Measurements from ENCODE around the gene MCL1. TPM values are rescaled to one million over a fixed set of nuclear protein-coding genes. Genes with fewer than 3 reads are reported as not detected.

MCL1 gene
- total RNA-seq, 2 experiments from 2014 or later, result 185 to 265 TPM

DNA sequence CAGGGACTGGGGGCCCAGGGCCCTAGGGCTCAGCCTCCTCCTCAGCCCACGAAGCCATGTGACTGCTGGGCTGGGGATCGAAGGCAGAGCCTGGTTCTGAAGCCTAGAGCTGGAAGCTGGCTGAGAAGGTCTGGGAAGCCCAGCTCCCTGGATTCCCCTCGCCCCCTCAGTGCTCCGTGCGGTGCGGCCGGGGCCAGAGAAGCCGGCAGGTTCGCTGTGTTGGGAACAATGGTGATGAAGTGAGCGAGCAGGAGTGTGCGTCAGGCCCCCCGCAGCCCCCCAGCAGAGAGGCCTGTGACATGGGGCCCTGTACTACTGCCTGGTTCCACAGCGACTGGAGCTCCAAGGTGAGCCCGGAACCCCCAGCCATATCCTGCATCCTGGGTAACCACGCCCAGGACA, 21.1 kb downstream of the MCL1 start:
- Mint-ChIP-seq H3K4me1 (peaks cover 23% of the 10 kb centered on the region), H3K27ac (no peak overlapping the region), H3K36me3 (ENCODE audit: low read depth) (no peaks in the 10 kb centered on the region), H3K27me3 (no peaks in the 10 kb centered on the region), H3K9me3 (ENCODE audit: low read depth) (no peaks in the 10 kb centered on the region), H3K4me3 (no peak overlapping the region)
- no peak for ATAC-seq
- ChIA-PET POLR2A (interaction anchor here (1.9 kb wide), 1 partner anchor 9 kb away, joined by 5 read pairs; no protein-coding TSS in a partner anchor), CTCF (interaction anchor here (0.8 to 26.4 kb wide), 6 partner anchors 11 to 110 kb away, joined by 3 to 461 read pairs (median 4); partner anchors contain the start of gene ENSA)
- intact Hi-C loops (cut with DNase I, micrococcal nuclease), result no loop called here
- no peak for DNase-seq

DNA sequence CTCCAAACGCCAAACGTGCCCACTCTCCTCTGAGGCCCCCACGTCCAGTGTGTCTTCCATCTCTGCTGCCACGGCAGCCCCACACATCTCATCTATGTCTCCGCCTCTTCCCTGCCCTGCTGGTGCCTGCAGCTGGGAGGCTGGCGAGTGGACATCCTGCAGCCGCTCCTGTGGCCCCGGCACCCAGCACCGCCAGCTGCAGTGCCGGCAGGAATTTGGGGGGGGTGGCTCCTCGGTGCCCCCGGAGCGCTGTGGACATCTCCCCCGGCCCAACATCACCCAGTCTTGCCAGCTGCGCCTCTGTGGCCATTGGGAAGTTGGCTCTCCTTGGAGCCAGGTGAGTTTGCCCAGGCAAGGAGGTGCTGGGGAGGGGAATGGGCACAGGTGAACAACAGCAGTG, 21.6 kb downstream of the MCL1 start:
- no peaks in the 10 kb centered on the region for H3K36me3 Mint-ChIP-seq (ENCODE audit: low read depth)
- DNase-seq (no peak), ATAC-seq (no peak)
- intact Hi-C loops (cut with DNase I, micrococcal nuclease), result no loop called here
- H3K27ac Mint-ChIP-seq, result no peak overlapping the region
- no peaks in the 10 kb centered on the region for H3K27me3 Mint-ChIP-seq
- H3K9me3 Mint-ChIP-seq (ENCODE audit: low read depth), result no peaks in the 10 kb centered on the region
- H3K4me3 Mint-ChIP-seq, result no peak overlapping the region
- peaks cover 18% of the 10 kb centered on the region for H3K4me1 Mint-ChIP-seq
- ChIA-PET CTCF (interaction anchor here (0.8 to 26.4 kb wide), 4 partner anchors 12 to 110 kb away, joined by 3 to 461 read pairs (median 4); partner anchors contain the start of gene ENSA), POLR2A (interaction anchor here (1.9 kb wide), 1 partner anchor 10 kb away, joined by 5 read pairs; no protein-coding TSS in a partner anchor)

DNA sequence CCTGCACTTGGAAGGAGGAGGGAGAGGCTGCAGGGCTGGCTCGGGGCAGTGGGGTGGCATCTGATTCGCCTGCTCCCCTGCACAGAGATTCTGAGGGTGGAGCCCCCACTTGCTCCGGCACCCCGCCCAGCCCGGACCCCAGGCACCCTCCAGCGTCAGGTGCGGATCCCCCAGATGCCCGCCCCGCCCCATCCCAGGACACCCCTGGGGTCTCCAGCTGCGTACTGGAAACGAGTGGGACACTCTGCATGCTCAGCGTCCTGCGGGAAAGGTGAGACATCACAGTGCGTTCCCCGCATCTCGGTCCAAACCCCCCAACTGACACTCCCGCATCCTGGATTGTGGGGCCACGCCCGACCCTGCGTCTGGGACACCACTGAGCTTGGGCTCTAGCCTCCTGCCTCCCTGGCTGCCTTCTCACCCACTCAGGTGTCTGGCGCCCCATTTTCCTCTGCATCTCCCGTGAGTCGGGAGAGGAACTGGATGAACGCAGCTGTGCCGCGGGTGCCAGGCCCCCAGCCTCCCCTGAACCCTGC, 22.3 kb downstream of the MCL1 start:
- H3K27ac Mint-ChIP-seq, result no peak overlapping the region
- intact Hi-C loops (cut with DNase I, micrococcal nuclease), result no loop called here
- ATAC-seq, result no peak

DNA sequence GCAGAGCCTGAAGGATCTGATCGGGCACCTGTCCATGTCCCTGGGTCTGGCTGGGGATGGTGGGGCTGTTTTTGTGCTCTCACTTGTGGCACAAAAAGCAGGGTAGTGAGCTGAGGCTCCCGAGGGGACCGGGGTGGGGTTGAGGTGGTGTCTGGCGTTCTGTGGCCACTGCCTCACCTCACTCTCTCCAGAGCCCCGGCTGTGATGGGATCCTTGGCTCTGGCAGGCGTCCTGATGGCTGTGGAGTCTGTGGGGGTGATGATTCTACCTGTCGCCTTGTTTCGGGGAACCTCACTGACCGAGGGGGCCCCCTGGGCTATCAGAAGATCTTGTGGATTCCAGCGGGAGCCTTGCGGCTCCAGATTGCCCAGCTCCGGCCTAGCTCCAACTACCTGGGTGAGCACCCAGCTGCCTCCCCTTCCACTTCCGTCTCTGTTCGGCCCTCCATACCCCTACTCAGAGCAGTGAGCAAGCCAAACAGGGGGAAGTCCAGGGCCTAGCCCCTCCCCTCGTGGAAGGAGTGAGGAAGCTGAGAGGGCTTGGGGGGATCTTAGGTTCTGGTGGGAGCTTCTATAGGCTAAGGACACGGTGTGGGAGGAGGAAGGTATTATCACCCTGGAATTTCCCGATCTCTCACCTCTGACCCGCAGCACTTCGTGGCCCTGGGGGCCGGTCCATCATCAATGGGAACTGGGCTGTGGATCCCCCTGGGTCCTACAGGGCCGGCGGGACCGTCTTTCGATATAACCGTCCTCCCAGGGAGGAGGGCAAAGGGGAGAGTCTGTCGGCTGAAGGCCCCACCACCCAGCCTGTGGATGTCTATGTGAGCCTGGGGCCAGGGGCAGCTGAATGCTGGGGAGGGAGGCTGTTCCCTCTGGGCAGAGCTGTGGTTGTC, 23.2 kb downstream of the MCL1 start:
- DNase-seq (no peak), ATAC-seq (no peak)
- intact Hi-C loops (cut with DNase I, micrococcal nuclease), result no loop called here
- H3K36me3 Mint-ChIP-seq (ENCODE audit: low read depth), result no peaks in the 10 kb centered on the region
- CTCF ChIA-PET, result no interaction called here
- no peak overlapping the region for H3K27ac Mint-ChIP-seq
- POLR2A ChIA-PET, result interaction anchor here (0.5 kb wide), 1 partner anchor 19 kb away, joined by 6 read pairs; no protein-coding TSS in a partner anchor
- peaks cover 27% of the 10 kb centered on the region for H3K4me1 Mint-ChIP-seq
- H3K4me3 Mint-ChIP-seq, result no peak overlapping the region
- H3K9me3 Mint-ChIP-seq (ENCODE audit: low read depth), result no peaks in the 10 kb centered on the region
- H3K27me3 Mint-ChIP-seq, result peaks cover 6% of the 10 kb centered on the region

More for the DNA sequence above, 22.3 kb downstream of the MCL1 start:
- Mint-ChIP-seq H3K27me3 (peaks cover 2% of the 10 kb centered on the region), H3K4me1 (peaks cover 20% of the 10 kb centered on the region), H3K4me3 (no peak overlapping the region), H3K36me3 (ENCODE audit: low read depth) (no peaks in the 10 kb centered on the region), H3K9me3 (ENCODE audit: low read depth) (no peaks in the 10 kb centered on the region)
- DNase-seq, result no peak
- CTCF ChIA-PET, result interaction anchor here (0.7 to 26.4 kb wide), 4 partner anchors 12 to 301 kb away, joined by 3 to 461 read pairs (median 4); partner anchors contain the start of gene ENSA
- POLR2A ChIA-PET, result no interaction called here

DNA sequence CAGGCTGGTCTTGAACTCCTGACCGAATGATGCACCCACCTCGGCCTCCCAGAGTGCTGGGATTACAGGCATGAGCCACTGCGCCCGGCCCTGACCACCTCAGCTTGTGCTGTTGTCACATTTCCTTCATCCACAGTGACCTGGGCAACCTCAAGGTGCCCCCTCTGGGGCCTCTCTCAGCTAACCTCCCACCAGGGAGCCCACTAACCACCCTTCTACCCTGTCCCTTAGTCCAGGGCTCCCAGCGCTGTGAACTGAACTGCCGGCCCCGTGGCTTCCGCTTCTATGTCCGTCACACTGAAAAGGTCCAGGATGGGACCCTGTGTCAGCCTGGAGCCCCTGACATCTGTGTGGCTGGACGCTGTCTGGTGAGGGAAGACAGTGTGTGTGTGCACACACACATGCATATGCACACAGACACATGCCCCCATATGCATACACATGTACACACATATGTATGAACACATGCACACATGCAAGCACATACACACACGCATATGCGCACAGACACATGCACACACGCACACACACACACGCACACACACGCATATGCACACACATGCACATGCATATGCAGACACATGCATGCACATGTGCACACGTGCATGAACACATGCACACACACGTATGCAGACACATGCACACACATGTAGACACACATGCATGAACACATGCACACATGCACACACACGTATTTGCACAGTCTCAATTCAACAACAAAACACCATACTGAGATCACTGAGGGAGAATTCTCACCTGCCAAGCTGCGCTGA, 24.0 kb downstream of the MCL1 start:
- intact Hi-C loops (cut with DNase I, micrococcal nuclease), result no loop called here
- ATAC-seq (no peak), DNase-seq (no peak)
- CTCF ChIA-PET, result no interaction called here
- H3K4me1 Mint-ChIP-seq, result peaks cover 29% of the 10 kb centered on the region
- POLR2A ChIA-PET, result interaction anchor here (0.5 kb wide), 1 partner anchor 20 kb away, joined by 6 read pairs; no protein-coding TSS in a partner anchor
- peaks cover 10% of the 10 kb centered on the region for H3K27me3 Mint-ChIP-seq
- H3K27ac Mint-ChIP-seq, result peak overlapping the region; percentile 40
- H3K36me3 Mint-ChIP-seq (ENCODE audit: low read depth), result no peaks in the 10 kb centered on the region
- H3K9me3 Mint-ChIP-seq (ENCODE audit: low read depth), result no peaks in the 10 kb centered on the region
- no peak overlapping the region for H3K4me3 Mint-ChIP-seq

DNA sequence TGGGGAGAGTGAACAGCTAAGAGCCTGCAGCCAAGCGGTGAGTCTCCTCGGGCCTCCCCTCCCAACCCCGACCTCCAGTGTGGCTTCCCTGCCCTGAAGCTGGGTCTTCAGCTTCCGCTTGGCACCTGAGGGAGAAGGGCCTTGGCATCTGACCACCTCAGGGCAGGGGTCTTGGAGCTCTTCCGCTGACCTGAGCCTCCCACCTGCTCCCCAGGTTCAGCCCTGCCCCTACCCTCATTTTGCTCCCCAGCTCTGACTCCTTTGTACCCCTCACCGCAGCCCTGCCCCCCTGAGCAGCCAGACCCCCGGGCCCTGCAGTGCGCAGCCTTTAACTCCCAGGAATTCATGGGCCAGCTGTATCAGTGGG, 25.3 kb downstream of the MCL1 start:
- Mint-ChIP-seq H3K27ac (no peak overlapping the region), H3K36me3 (ENCODE audit: low read depth) (no peaks in the 10 kb centered on the region), H3K4me1 (peaks cover 28% of the 10 kb centered on the region), H3K4me3 (no peak overlapping the region), H3K27me3 (peaks cover 15% of the 10 kb centered on the region), H3K9me3 (ENCODE audit: low read depth) (no peaks in the 10 kb centered on the region)
- ChIA-PET CTCF (interaction anchor here (0.6 kb wide), 1 partner anchor 61 kb away, joined by 3 read pairs; no protein-coding TSS in a partner anchor), POLR2A (no interaction called here)
- intact Hi-C loops (cut with DNase I, micrococcal nuclease), result loop anchor here in 1 of 2 experiments (5.0 kb wide), 1 partner anchor 92 kb away; no protein-coding TSS in a partner anchor
- no peak for DNase-seq
- ATAC-seq, result no peak

DNA sequence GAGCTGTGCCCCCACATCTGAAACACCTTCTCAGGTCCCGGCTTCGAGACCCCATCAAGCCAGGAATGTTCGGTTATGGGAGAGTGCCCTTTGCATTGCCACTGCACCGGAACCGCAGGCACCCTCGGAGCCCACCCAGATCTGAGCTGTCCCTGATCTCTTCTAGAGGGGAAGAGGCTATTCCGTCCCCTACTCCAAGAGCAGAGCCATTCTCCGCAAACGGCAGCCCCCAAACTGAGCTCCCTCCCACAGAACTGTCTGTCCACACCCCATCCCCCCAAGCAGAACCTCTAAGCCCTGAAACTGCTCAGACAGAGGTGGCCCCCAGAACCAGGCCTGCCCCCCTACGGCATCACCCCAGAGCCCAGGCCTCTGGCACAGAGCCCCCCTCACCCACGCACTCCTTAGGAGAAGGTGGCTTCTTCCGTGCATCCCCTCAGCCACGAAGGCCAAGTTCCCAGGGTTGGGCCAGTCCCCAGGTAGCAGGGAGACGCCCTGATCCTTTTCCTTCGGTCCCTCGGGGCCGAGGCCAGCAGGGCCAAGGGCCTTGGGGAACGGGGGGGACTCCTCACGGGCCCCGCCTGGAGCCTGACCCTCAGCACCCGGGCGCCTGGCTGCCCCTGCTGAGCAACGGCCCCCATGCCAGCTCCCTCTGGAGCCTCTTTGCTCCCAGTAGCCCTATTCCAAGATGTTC, 25.9 kb downstream of the MCL1 start:
- Mint-ChIP-seq H3K27me3 (peaks cover 16% of the 10 kb centered on the region), H3K27ac (no peak overlapping the region), H3K4me3 (no peak overlapping the region), H3K4me1 (peaks cover 28% of the 10 kb centered on the region), H3K9me3 (ENCODE audit: low read depth) (no peaks in the 10 kb centered on the region), H3K36me3 (ENCODE audit: low read depth) (no peaks in the 10 kb centered on the region)
- POLR2A ChIA-PET, result no interaction called here
- intact Hi-C loops (cut with DNase I, micrococcal nuclease), result loop anchor here in 1 of 2 experiments (5.0 kb wide), 1 partner anchor 91 kb away; no protein-coding TSS in a partner anchor
- no peak for DNase-seq
- ATAC-seq, result no peak
- CTCF ChIA-PET, result interaction anchor here (0.6 to 0.7 kb wide), 2 partner anchors 11 to 120 kb away, joined by 4 to 5 read pairs; no protein-coding TSS in a partner anchor

DNA sequence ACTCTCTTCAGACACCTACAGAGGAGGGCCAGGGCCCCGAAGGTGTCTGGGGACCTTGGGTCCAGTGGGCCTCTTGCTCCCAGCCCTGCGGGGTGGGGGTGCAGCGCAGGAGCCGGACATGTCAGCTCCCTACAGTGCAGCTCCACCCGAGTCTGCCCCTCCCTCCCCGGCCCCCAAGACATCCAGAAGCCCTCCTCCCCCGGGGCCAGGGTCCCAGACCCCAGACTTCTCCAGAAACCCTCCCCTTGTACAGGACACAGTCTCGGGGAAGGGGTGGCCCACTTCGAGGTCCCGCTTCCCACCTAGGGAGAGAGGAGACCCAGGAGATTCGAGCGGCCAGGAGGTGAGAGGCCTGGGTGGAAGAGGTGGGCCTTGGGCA, 26.5 kb downstream of the MCL1 start:
- no peak overlapping the region for H3K27ac Mint-ChIP-seq
- peaks cover 19% of the 10 kb centered on the region for H3K27me3 Mint-ChIP-seq
- DNase-seq (no peak), ATAC-seq (no peak)
- POLR2A ChIA-PET, result no interaction called here
- H3K4me3 Mint-ChIP-seq, result no peak overlapping the region
- peaks cover 31% of the 10 kb centered on the region for H3K4me1 Mint-ChIP-seq
- H3K9me3 Mint-ChIP-seq (ENCODE audit: low read depth), result no peaks in the 10 kb centered on the region
- intact Hi-C loops (cut with DNase I, micrococcal nuclease), result loop anchor here in 1 of 2 experiments (5.0 kb wide), 1 partner anchor 91 kb away; no protein-coding TSS in a partner anchor
- CTCF ChIA-PET, result no interaction called here
- no peaks in the 10 kb centered on the region for H3K36me3 Mint-ChIP-seq (ENCODE audit: low read depth)

DNA sequence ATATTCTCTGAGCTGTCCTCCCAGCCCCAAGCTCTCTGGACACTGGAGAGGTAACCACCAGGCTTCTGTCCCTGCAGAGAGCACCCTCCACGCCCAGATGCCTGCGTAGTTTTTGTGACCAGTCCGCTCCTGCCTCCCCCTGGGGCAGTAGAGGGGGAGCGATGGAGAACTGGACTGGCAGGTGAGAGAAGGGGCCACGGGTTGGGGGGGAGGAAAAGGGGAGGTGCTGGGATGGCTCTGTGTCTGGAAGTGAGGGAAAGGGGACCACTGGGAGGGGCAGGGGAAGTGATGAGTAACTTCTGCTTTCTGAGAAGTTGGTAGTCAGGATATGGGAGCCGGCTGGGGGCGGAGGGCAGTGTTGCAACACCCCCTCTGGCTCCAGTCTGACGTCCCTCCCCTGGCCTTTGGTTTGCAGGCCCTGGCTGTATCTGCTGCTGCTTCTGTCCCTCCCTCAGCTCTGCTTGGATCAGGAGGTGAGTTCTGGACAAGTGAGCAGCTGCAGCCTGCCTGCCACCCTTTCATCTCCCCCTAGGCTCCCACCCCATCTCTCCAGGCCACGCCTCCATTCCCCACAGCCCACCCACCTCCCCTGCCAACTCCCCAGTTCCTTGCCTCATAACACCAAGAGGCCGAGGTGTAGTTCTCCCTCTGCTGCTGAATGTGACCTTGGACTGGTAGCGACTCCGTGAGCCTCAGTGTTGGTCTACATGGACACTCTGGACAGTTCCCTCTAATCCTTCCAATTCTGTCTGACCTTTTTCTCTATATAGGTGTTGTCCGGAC, 27.1 kb downstream of the MCL1 start:
- no peak overlapping the region for H3K27ac Mint-ChIP-seq
- H3K36me3 Mint-ChIP-seq (ENCODE audit: low read depth), result no peaks in the 10 kb centered on the region
- CTCF ChIA-PET, result interaction anchor here (2.5 kb wide), 1 partner anchor 9 kb away, joined by 17 read pairs; no protein-coding TSS in a partner anchor
- no peaks in the 10 kb centered on the region for H3K9me3 Mint-ChIP-seq (ENCODE audit: low read depth)
- peaks cover 19% of the 10 kb centered on the region for H3K27me3 Mint-ChIP-seq
- peak; percentile 16 for ATAC-seq
- peak; percentile 62 for DNase-seq
- intact Hi-C loops (cut with DNase I, micrococcal nuclease), result loop anchor here in 1 of 2 experiments (5.0 kb wide), 1 partner anchor 90 kb away; no protein-coding TSS in a partner anchor
- POLR2A ChIA-PET, result interaction anchor here (0.7 to 0.9 kb wide), 3 partner anchors 10 to 13 kb away, joined by 3 to 7 read pairs (median 4); no protein-coding TSS in a partner anchor
- H3K4me3 Mint-ChIP-seq, result no peak overlapping the region
- H3K4me1 Mint-ChIP-seq, result peaks cover 31% of the 10 kb centered on the region

DNA sequence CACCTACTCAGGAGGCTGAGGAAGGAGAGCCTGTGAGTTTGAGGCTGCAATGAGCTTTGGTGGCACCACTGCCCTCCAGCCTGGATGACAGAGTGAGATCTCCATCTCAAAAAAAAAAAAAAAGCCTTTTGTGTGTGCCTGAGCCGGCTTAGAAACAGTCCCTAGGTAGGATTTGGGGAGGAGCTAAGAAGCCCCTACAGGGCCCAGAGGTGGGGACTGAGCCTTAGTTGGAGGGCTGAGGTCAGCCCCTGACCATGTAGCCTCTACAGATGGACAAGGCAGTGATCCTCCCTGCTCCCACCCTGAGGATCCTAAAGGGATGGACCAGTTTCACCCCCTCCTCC, 27.7 kb downstream of the MCL1 start:
- Mint-ChIP-seq H3K4me3 (no peak overlapping the region), H3K27ac (no peak overlapping the region), H3K27me3 (peaks cover 21% of the 10 kb centered on the region), H3K36me3 (ENCODE audit: low read depth) (no peaks in the 10 kb centered on the region), H3K4me1 (peaks cover 31% of the 10 kb centered on the region), H3K9me3 (ENCODE audit: low read depth) (no peaks in the 10 kb centered on the region)
- CTCF ChIA-PET, result interaction anchor here (0.6 to 2.5 kb wide), 2 partner anchors 9 to 11 kb away, joined by 3 to 17 read pairs; no protein-coding TSS in a partner anchor
- ATAC-seq (no peak), DNase-seq (no peak)
- POLR2A ChIA-PET, result interaction anchor here (0.7 to 1.2 kb wide), 4 partner anchors 10 to 28 kb away, joined by 3 to 7 read pairs (median 4); partner anchors contain the start of gene MCL1
- intact Hi-C loops (cut with DNase I, micrococcal nuclease), result loop anchor here in 1 of 2 experiments (5.0 kb wide), 1 partner anchor 89 kb away; no protein-coding TSS in a partner anchor
